CD4-positive, alpha-beta memory T cell (primary cell): ENCODE data around the gene TAF6. TPM values are rescaled to one million over a fixed set of nuclear protein-coding genes. Genes with fewer than 3 reads are reported as not detected.

Experiments
- CTCF ChIA-PET: fragments of 350-600 bp; sonication (Branson Sonifier 250); formaldehyde crosslinking; loops from one replicate; lab custom pipeline; 2021; ENCODE audit warnings: inconsistent platforms; ENCODE audit not compliant: partially characterized antibody; lab: Charles Lee
- POLR2A ChIA-PET: fragments of 350-600 bp; sonication (Branson Sonifier 250); formaldehyde crosslinking; loops from one replicate; lab custom pipeline; 2021; ENCODE audit not compliant: partially characterized antibody; lab: Charles Lee
- DNase-seq, 5 donors: peaks; one replicate each; pipeline versions ENCODE4 v3.0.0 to v3.0.0-alpha.2; 2020 to 2022; ENCODE audit warnings: mixed read lengths in 1 of 5
- H3K27ac ChIP-seq: one replicate; pipeline ENCODE4 v1.7.0; 2013; ENCODE audit warnings: low read depth, low read length
- H3K27me3 ChIP-seq: 2 replicates; pipeline ENCODE4 v1.7.0; 2013; ENCODE audit warnings: mild to moderate bottlenecking, low read length, moderate library complexity; ENCODE audit not compliant: insufficient read depth
- H3K36me3 ChIP-seq: 2 replicates; pipeline ENCODE4 v1.7.0; 2013; ENCODE audit warnings: mild to moderate bottlenecking, low read length, moderate library complexity; ENCODE audit not compliant: insufficient read depth
- H3K4me1 ChIP-seq: 2 replicates; pipeline ENCODE4 v1.7.0; 2013; ENCODE audit warnings: mild to moderate bottlenecking, low read length, moderate library complexity; ENCODE audit not compliant: insufficient read depth
- H3K4me3 ChIP-seq, 2 donors: one replicate each; pipeline ENCODE4 v1.7.0; 2013; ENCODE audit warnings: low read length in 2 of 2, mild to moderate bottlenecking in 1 of 2
- H3K9me3 ChIP-seq, 2 donors: one replicate each; pipeline ENCODE4 v1.7.0; 2013; ENCODE audit warnings: low read length in 2 of 2, control low read depth in 1 of 2; ENCODE audit not compliant: control insufficient read depth in 1 of 2
- H3K27ac Mint-ChIP-seq, 7 donors: one replicate each; pipeline ENCODE4 v1.8.0; 2020 to 2021; ENCODE audit warnings: mixed read lengths in 7 of 7, mild to moderate bottlenecking in 6 of 7, inconsistent platforms in 3 of 7, moderate library complexity in 3 of 7
- H3K27me3 Mint-ChIP-seq, 2 donors: one replicate each; pipeline ENCODE4 v1.8.0; 2020 to 2021; ENCODE audit warnings: mixed read lengths in 2 of 2
- H3K36me3 Mint-ChIP-seq, 2 donors: one replicate each; pipeline ENCODE4 v1.8.0; 2020 to 2021; ENCODE audit warnings: mixed read lengths in 2 of 2, inconsistent platforms in 1 of 2, mild to moderate bottlenecking in 1 of 2
- H3K4me1 Mint-ChIP-seq, 4 donors: one replicate each; pipeline ENCODE4 v1.8.0; 2020 to 2021; ENCODE audit warnings: mixed read lengths in 4 of 4, mild to moderate bottlenecking in 1 of 4
- H3K4me3 Mint-ChIP-seq, 8 donors: one replicate each; pipeline ENCODE4 v1.8.0; 2020 to 2021; ENCODE audit warnings: mixed read lengths in 8 of 8, mild to moderate bottlenecking in 7 of 8, moderate library complexity in 6 of 8, inconsistent platforms in 3 of 8
- H3K9me3 Mint-ChIP-seq, 8 donors: one replicate each; pipeline ENCODE4 v1.8.0; 2020 to 2021; ENCODE audit warnings: mixed read lengths in 8 of 8, mild to moderate bottlenecking in 5 of 8, inconsistent platforms in 3 of 8, moderate library complexity in 1 of 8
- intact Hi-C: fragments of 100-400 bp; cut with micrococcal nuclease; formaldehyde crosslinking; loops from one replicate; pipeline ENCODE4 v1.15.1; 2023
- polyA plus RNA-seq, 2 donors: library from polyadenylated mRNA; unstranded; fragments of 300-500 nt; fragmentation: Illumina TruSeq; gene quantifications; one replicate each; pipeline ENCODE4 v1.2.3, GENCODE V29; 2021
- total RNA-seq, 2 experiments: library from RNA; stranded (reverse); gene quantifications; one replicate each; pipeline ENCODE4 v1.2.3, GENCODE V29; 2021

Gene TAF6
- total and polyA plus RNA-seq, 4 experiments from 2014 or later, result 25.3 to 62.2 (median 48.4) TPM

DNA sequence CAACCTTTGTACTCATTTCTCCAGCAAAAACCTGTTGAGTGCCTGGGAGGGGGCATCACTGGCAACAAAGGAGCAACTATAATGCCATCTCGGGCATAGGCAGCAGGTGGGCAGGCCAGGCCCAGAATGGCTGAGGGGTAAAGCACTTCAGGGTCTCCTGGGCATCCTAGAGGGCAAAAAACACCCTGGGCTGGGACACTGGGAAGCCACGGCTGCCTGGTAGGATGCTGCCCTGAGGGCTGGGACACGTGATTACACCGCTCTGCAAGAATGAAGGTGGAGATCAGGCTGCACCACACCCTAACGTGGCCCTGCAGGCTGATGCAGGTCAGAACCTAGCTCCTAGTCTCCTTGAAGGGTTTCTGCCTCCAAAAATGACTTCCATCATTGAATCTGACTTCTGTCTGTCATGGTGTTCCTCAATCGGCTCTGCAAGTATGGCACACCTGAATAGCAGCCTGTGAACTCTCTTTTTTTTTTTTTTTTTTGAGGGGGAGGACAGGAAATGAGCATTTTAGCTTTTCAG, 43.9 kb upstream of the TAF6 start:
- H3K4me3 ChIP-seq, result peak overlapping the region in 1 of 2 donors; percentile 30
- DNase-seq, result peak in 4 of 5 donors; percentile 40 to 56 (median 45)
- H3K9me3 Mint-ChIP-seq, result peaks cover 0 to 2% (median 0%) of the 10 kb centered on the region in 8 donors

GRCh38 chr7:100160067-100160466, 40.9 kb upstream of the TAF6 start:
- Histone ChIP-seq H3K27ac (no peak overlapping the region), H3K4me1 (peaks cover 54% of the 10 kb centered on the region), H3K4me3 (no peak overlapping the region), H3K36me3 (peaks cover 13% of the 10 kb centered on the region), H3K9me3 (no peaks in the 10 kb centered on the region), H3K27me3 (no peaks in the 10 kb centered on the region)
- CTCF ChIA-PET, result interaction anchor here (1.5 to 2.3 kb wide), 2 partner anchors 30 to 58 kb away, joined by 7 to 8 read pairs; no protein-coding TSS in a partner anchor
- Mint-ChIP-seq H3K27ac (peak overlapping the region in 4 of 7 donors; percentile 23 to 84 (median 36)), H3K4me3 (peak overlapping the region in 6 of 8 donors; percentile 33 to 86 (median 62)), H3K4me1 (peaks cover 30 to 79% (median 47%) of the 10 kb centered on the region in 4 donors), H3K27me3 (no peaks in the 10 kb centered on the region), H3K9me3 (no peaks in the 10 kb centered on the region), H3K36me3 (peaks cover 4 to 25% of the 10 kb centered on the region in 2 donors)
- POLR2A ChIA-PET, result interaction anchor here (1.5 to 6.4 kb wide), 5 partner anchors 8 to 57 kb away, joined by 4 to 73 read pairs (median 30); partner anchors contain the start of genes GAL3ST4, GPC2, LAMTOR4 and STAG3
- intact Hi-C loops, result no loop called here
- DNase-seq, result no peak

More for the DNA sequence above, 43.9 kb upstream of the TAF6 start:
- Mint-ChIP-seq H3K4me1 (peaks cover 42 to 82% (median 52%) of the 10 kb centered on the region in 4 donors), H3K27me3 (no peaks in the 10 kb centered on the region), H3K36me3 (peaks cover 0 to 4% of the 10 kb centered on the region in 2 donors), H3K4me3 (peak overlapping the region; percentile 59 to 83 (median 78)), H3K27ac (peak overlapping the region; percentile 83 to 97 (median 92))
- ChIA-PET CTCF (interaction anchor here (0.7 to 2.0 kb wide), 5 partner anchors 15 to 35 kb away, joined by 3 to 6 read pairs (median 3); no protein-coding TSS in a partner anchor), POLR2A (interaction anchor here (0.6 to 6.9 kb wide), 9 partner anchors 9 to 59 kb away, joined by 3 to 95 read pairs (median 5); partner anchors contain the start of genes GPC2, LAMTOR4, PVRIG and STAG3)
- intact Hi-C loops, result no loop called here
- Histone ChIP-seq H3K9me3 (no peaks in the 10 kb centered on the region), H3K4me1 (peaks cover 55% of the 10 kb centered on the region), H3K27me3 (no peaks in the 10 kb centered on the region), H3K27ac (peak overlapping the region; percentile 31), H3K36me3 (no peaks in the 10 kb centered on the region)

DNA sequence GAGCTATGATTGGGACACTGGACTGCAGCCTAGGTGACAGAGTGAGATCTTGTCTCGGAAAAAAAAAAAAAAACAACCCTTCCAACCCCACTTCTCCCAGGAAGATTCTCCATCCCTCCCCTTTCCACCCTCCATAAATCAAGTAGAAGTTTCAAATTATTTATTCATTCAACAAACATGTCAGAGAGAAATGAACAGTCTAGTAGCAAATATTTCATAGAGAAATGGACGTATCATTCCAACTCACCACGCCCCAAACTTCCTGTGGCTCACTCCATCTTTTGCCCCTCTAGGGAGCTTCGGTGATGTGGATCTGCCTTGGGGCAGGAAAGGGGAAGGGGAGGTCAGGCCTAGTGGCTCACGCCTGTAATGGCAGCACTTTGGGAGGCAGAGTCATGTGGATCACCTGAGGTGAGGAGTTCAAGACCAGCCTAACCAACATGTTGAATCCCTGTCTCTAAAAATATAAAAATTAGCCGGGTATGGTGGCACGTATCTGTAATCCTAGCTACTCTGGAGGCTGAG, 40.0 kb upstream of the TAF6 start:
- H3K27me3 ChIP-seq, result no peaks in the 10 kb centered on the region
- H3K36me3 ChIP-seq, result peaks cover 15% of the 10 kb centered on the region
- ChIA-PET CTCF (interaction anchor here (0.7 to 2.3 kb wide), 4 partner anchors 11 to 59 kb away, joined by 3 to 8 read pairs (median 5); partner anchors contain the start of gene LAMTOR4), POLR2A (interaction anchor here (1.0 to 6.4 kb wide), 8 partner anchors 9 to 62 kb away, joined by 3 to 73 read pairs (median 14); partner anchors contain the start of genes GAL3ST4, GPC2, LAMTOR4 and PVRIG)
- peak overlapping the region; percentile 80 for H3K27ac ChIP-seq
- Mint-ChIP-seq H3K4me3 (peak overlapping the region; percentile 79 to 86 (median 84)), H3K36me3 (peaks cover 4 to 29% of the 10 kb centered on the region in 2 donors), H3K27me3 (no peaks in the 10 kb centered on the region), H3K4me1 (peaks cover 31 to 79% (median 46%) of the 10 kb centered on the region in 4 donors), H3K9me3 (no peaks in the 10 kb centered on the region), H3K27ac (peak overlapping the region; percentile 83 to 93 (median 86))
- H3K9me3 ChIP-seq, result no peaks in the 10 kb centered on the region
- H3K4me1 ChIP-seq, result peaks cover 51% of the 10 kb centered on the region
- intact Hi-C loops, result no loop called here
- peak overlapping the region; percentile 52 to 74 for H3K4me3 ChIP-seq
- no peak for DNase-seq

DNA sequence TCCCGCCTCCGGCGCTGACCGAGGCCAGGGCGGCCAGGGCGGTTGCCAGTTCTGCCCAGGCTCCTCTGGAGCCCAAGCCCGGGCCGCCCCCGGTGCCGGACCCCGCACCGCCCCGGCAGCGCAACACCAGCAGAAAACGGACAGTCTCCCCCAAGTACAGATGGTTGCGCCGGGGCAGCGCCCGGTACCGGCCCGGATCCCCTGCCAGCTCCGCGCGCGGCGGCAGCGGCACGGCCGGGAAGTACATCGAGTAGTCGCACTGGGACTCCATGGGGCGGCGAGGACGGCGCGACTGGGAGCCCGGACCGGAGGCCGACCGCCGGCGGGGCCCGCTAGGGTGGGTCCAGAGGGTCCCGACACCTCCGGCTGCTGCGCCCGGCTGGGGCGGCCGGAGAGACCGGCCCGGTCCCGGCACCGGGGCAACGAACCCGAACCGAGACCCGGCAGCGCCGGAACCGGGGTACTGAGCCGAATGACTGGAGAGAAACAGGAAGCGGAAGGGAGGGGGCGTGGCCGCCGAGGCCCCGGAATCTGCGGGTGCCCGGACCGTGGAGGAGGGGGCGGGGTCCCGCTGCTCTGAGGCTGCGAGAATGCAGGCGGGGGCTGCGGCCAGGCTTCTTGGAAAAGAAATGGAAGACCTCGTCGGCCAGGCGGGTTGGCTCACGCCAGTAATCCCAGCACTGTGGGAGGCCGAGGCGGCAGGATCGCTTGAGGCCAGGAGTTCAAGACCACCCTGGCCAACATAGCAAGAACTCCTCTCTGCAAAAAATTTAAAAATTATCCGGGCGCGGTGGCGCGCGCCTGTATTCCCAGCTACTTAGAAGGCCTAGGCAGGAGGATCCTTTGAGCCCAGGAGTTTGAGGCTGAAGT, 39.3 kb upstream of the TAF6 start, which contains the start of gene TRAPPC14:
Gene TRAPPC14 (minus strand): TSS at position 495 of the 870 bp plus-strand sequence. CDS start 224 bp downstream, at position 271.
- Histone ChIP-seq H3K4me1 (peaks cover 49% of the 10 kb centered on the region), H3K4me3 (peak within 1 kb of the TSS; percentile 52 to 74), H3K27ac (peak within 1 kb of the TSS; percentile 80), H3K9me3 (no peaks in the 10 kb centered on the region), H3K36me3 (peaks cover 22% of the 10 kb centered on the region), H3K27me3 (no peaks in the 10 kb centered on the region)
- POLR2A ChIA-PET, result interaction anchor here (0.9 to 6.4 kb wide), 15 partner anchors 10 to 271 kb away, joined by 3 to 73 read pairs (median 7); partner anchors contain the start of genes AP4M1, GAL3ST4, GPC2 and LAMTOR4
- H3K27me3 Mint-ChIP-seq, result no peaks in the 10 kb centered on the region
- CTCF ChIA-PET, result interaction anchor here (0.7 to 2.2 kb wide), 5 partner anchors 10 to 59 kb away, joined by 3 to 8 read pairs (median 3); partner anchors contain the start of gene LAMTOR4
- peak within 1 kb of the TSS; percentile 86 to 90 (median 88) for H3K4me3 Mint-ChIP-seq
- H3K4me1 Mint-ChIP-seq, result peaks cover 25 to 79% (median 44%) of the 10 kb centered on the region in 4 donors
- DNase-seq, result peak; percentile 86 to 93 (median 87)
- peak within 1 kb of the TSS; percentile 86 to 96 (median 92) for H3K27ac Mint-ChIP-seq
- H3K9me3 Mint-ChIP-seq, result no peaks in the 10 kb centered on the region
- H3K36me3 Mint-ChIP-seq, result peaks cover 4 to 36% of the 10 kb centered on the region in 2 donors
- intact Hi-C loops, result loop anchor here (1.0 kb wide), 3 partner anchors 10 to 19 kb away; partner anchors contain the start of genes GAL3ST4, GPC2, LAMTOR4 and STAG3

DNA sequence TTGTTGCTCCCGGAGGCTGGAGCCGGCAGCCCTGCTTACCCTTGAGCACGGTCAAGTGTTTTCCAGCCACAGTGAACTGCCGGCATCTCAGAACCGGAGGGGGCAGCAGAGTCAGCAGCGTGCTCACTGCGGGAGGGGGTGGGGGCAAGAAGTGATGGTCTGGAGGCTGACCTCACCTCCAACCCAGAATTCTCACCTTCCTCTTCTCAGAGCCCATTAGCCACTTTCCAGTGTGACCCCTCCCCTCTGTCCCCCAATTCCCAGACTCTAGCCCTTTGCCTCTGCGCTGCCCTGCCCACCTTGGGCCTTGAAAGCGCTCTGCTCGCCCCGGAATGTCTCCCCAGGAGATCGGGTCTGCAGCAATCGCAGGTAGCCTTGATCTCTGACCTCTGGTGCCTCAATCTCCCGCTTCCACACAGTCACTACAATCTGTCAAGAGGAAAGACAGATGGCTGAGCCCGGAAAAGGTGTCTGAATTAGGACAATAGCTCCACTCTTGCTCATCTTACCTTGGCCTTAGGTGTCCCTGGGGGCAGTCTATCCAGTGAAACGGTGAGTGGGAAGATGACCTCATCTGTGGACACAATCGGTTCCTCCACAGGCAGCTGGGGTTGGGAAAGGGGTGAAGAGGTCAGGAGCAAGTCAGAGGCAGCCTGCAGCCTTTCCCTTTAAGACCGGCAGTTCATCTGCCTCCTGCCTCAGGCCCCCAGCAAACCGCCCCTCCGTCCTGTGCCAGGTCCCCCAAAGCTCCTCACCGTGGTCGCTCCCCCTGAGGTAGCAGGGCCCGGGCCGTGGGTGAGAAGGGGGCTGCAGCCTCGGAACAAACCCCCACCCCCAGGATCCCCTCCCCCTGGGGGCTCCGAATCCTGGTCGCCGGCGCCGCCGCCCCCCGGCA, 38.4 kb upstream of the TAF6 start:
- H3K4me1 Mint-ChIP-seq, result peaks cover 19 to 74% (median 40%) of the 10 kb centered on the region in 4 donors
- Histone ChIP-seq H3K9me3 (no peaks in the 10 kb centered on the region), H3K4me3 (peak overlapping the region; percentile 12 to 74), H3K27ac (peak overlapping the region; percentile 80), H3K4me1 (peaks cover 49% of the 10 kb centered on the region), H3K27me3 (no peaks in the 10 kb centered on the region), H3K36me3 (peaks cover 30% of the 10 kb centered on the region)
- peaks cover 6 to 41% of the 10 kb centered on the region in 2 donors for H3K36me3 Mint-ChIP-seq
- ChIA-PET POLR2A (interaction anchor here (0.9 to 6.4 kb wide), 14 partner anchors 9 to 272 kb away, joined by 3 to 73 read pairs (median 8); partner anchors contain the start of genes AP4M1, GAL3ST4, GPC2 and LAMTOR4), CTCF (interaction anchor here (1.0 to 2.2 kb wide), 3 partner anchors 9 to 23 kb away, joined by 3 to 8 read pairs (median 3); partner anchors contain the start of gene LAMTOR4)
- H3K9me3 Mint-ChIP-seq, result no peaks in the 10 kb centered on the region
- no peak for DNase-seq
- peak overlapping the region; percentile 86 to 96 (median 92) for H3K27ac Mint-ChIP-seq
- H3K4me3 Mint-ChIP-seq, result peak overlapping the region; percentile 80 to 90 (median 88)
- no peaks in the 10 kb centered on the region for H3K27me3 Mint-ChIP-seq
- intact Hi-C loops, result loop anchor here (1.0 kb wide), 3 partner anchors 9 to 20 kb away; partner anchors contain the start of genes GAL3ST4, GPC2, LAMTOR4 and STAG3
